ENCODE measurements around the gene DUOXA1.

DNA sequence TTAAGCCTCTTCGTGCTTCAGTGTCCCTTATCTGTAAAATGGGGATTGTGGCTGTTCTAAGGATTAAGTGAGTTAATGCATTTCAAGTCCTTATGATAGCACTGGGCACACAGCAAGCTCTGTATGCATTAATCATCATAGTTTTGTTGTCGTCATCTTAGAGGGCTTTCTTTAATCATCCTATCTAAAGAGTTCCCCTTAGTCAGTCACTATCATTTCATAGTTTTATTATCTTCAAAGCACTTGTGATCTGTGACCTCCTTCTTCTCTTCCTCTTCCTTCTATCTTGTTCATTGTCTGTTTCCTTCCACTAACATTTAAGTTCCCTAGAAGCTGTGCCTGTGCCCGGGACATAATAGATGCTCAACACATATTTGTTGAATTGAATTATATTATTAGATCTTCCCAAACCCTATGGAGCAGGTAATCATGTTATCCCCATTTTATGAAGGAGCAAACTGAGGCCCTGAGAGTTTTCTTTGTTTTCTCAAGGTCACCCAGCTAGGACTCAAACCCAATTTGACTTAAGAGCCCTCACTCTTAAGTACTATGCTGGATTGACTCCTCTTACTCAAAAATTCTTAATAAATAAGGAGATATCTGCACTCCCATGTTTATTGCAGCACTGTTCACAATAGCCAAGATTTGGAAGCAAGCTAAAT lies 39.8 kb downstream of the DUOXA1 start:
- TF ChIP-seq, protein P1, sequence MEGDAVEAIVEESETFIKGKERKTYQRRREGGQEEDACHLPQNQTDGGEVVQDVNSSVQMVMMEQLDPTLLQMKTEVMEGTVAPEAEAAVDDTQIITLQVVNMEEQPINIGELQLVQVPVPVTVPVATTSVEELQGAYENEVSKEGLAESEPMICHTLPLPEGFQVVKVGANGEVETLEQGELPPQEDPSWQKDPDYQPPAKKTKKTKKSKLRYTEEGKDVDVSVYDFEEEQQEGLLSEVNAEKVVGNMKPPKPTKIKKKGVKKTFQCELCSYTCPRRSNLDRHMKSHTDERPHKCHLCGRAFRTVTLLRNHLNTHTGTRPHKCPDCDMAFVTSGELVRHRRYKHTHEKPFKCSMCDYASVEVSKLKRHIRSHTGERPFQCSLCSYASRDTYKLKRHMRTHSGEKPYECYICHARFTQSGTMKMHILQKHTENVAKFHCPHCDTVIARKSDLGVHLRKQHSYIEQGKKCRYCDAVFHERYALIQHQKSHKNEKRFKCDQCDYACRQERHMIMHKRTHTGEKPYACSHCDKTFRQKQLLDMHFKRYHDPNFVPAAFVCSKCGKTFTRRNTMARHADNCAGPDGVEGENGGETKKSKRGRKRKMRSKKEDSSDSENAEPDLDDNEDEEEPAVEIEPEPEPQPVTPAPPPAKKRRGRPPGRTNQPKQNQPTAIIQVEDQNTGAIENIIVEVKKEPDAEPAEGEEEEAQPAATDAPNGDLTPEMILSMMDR (IDR thresholded peaks at IDR 0.05), result no peak
- TF ChIP-seq POLR2A (IDR thresholded peaks at IDR 0.05), result no peak

All from prostate gland (tissue), 2 donors.